Caco-2 (cell line): Measurements from ENCODE around the gene CYP11A1. TPM values are rescaled to one million over a fixed set of nuclear protein-coding genes. Genes with fewer than 3 reads are reported as not detected.
A peak's percentile ranks its signal among the peaks of the same experiment; 100 is the strongest.

ENCODE experiments used
- BruUV-seq: library from RNA; stranded (reverse); fragments of 400-500 nt; replicated peaks from 2 replicates; lab custom pipeline; 2021; lab: Mats Ljungman, UMichigan
- CTCF ChIA-PET: fragments of 300-600 bp; sonication (Branson Sonifier 250); formaldehyde crosslinking; loops from one replicate; lab custom pipeline; 2022; ENCODE audit warnings: antibody characterized with exemption; lab: Charles Lee
- POLR2A ChIA-PET: fragments of 300-600 bp; sonication (Branson Sonifier 250); formaldehyde crosslinking; loops from one replicate; lab custom pipeline; 2022; ENCODE audit warnings: antibody characterized with exemption; lab: Charles Lee
- DNase-seq, 2 experiments: peaks; one replicate each; pipeline versions ENCODE4 v3.0.0 to v3.0.0-alpha.2; 2020 to 2022
- H3K27me3 ChIP-seq: replicated peaks from 2 replicates; pipeline ENCODE4 v1.6.0; 2011; ENCODE audit warnings: low read length; ENCODE audit not compliant: control insufficient read depth, insufficient read depth
- H3K36me3 ChIP-seq: 2 replicates; pipeline ENCODE4 v1.5.1; 2011; ENCODE audit warnings: low read length; ENCODE audit not compliant: control insufficient read depth, insufficient read depth
- H3K4me1 ChIP-seq: fragments of 250-450 bp; sonication (Bioruptor Pico); 2 replicates; pipeline ENCODE4 v1.5.1; 2020; ENCODE audit warnings: mild to moderate bottlenecking
- H3K4me3 ChIP-seq: 2 replicates; pipeline ENCODE4 v1.5.1; 2011; ENCODE audit warnings: low read depth, mild to moderate bottlenecking, control low read depth, low read length
- H3K9me3 ChIP-seq: fragments of 250-450 bp; sonication (Bioruptor Pico); 2 replicates; pipeline ENCODE4 v1.5.1; 2020; ENCODE audit warnings: mild to moderate bottlenecking, moderate library complexity
- H3K27ac Mint-ChIP-seq: one replicate; pipeline ENCODE4 v1.8.0; 2022; ENCODE audit warnings: mixed read lengths; ENCODE audit not compliant: unreplicated experiment
- H3K27me3 Mint-ChIP-seq: one replicate; pipeline ENCODE4 v1.8.0; 2022; ENCODE audit warnings: mixed read lengths; ENCODE audit not compliant: insufficient read depth, unreplicated experiment
- H3K36me3 Mint-ChIP-seq: one replicate; pipeline ENCODE4 v1.8.0; 2022; ENCODE audit warnings: mild to moderate bottlenecking, mixed read lengths; ENCODE audit not compliant: insufficient read depth, unreplicated experiment
- H3K4me1 Mint-ChIP-seq: one replicate; pipeline ENCODE4 v1.8.0; 2022; ENCODE audit warnings: low read depth, mixed read lengths; ENCODE audit not compliant: unreplicated experiment
- H3K4me3 Mint-ChIP-seq: one replicate; pipeline ENCODE4 v1.8.0; 2022; ENCODE audit warnings: mild to moderate bottlenecking, moderate library complexity, mixed read lengths; ENCODE audit not compliant: unreplicated experiment
- H3K9me3 Mint-ChIP-seq: one replicate; pipeline ENCODE4 v1.8.0; 2022; ENCODE audit warnings: mixed read lengths; ENCODE audit not compliant: unreplicated experiment
- intact Hi-C: fragments of 100-400 bp; cut with micrococcal nuclease; formaldehyde crosslinking; loops from one replicate; pipeline ENCODE4 v1.10.0; 2022; ENCODE audit not compliant: unreplicated experiment
- total RNA-seq: library from RNA; stranded (reverse); gene quantifications from 2 replicates; pipeline ENCODE4 v1.2.3, GENCODE V29; 2022
- TF ChIP-seq, protein P1 (sequence below), 2 experiments: fragments of 200-600 bp in 1 of 2; IDR thresholded peaks; 1 replicate in 1 of 2; 2 replicates in 1 of 2; pipeline versions ENCODE4 v1.5.1 to v1.8.0; 2011 to 2022; ENCODE audit warnings: antibody characterized with exemption in 1 of 2, control low read depth in 1 of 2, inconsistent platforms in 1 of 2, low read depth in 1 of 2, low read length in 1 of 2, mild to moderate bottlenecking in 1 of 2, moderate library complexity in 1 of 2; ENCODE audit not compliant: insufficient read depth in 1 of 2, severe bottlenecking in 1 of 2, unreplicated experiment in 1 of 2

The CYP11A1 gene
- total RNA-seq, 1 experiment from 2014 or later = not detected

DNA sequence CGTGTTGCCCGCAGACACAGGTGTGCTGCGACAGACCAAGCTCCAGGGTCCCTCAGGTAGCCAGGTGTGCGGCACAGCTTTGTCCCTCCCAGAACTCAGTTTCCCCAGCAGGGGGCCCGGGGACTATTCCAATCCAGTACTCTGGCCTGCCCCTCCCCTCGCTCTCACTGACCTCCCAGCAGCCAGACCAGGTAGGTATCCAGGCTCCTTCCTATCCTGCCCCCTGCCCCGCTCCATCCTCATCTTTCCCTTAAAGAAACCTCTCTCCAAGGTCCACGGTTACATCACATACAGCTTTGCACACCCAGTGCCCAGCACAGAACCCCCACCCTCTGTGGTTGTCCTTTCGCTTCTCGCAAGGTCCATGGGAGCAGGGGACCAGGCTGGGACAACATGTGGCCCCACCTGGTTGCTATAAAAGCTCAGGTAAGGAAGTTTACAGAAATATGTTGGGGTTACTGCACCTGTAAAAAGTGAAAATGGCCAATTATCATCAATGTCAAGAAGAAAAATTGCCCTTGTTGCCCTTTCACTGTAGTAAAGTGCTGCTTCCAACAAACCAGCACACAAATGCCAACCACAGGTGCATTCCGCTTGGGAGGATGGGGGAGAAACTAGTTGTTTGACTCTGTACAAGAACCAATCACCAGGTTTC lies 7.3 kb upstream of the CYP11A1 start:
- Histone ChIP-seq H3K27me3 (no peaks in the 10 kb centered on the region), H3K4me3 (peak overlapping the region; percentile 77), H3K36me3 (no peaks in the 10 kb centered on the region), H3K4me1 (peaks cover 9% of the 10 kb centered on the region), H3K9me3 (no peaks in the 10 kb centered on the region)
- Mint-ChIP-seq H3K9me3 (no peaks in the 10 kb centered on the region), H3K36me3 (no peaks in the 10 kb centered on the region), H3K4me1 (no peaks in the 10 kb centered on the region), H3K27ac (no peak overlapping the region), H3K4me3 (peak overlapping the region; percentile 77), H3K27me3 (peaks cover 6% of the 10 kb centered on the region)
- BruUV-seq = no TSS peak
- ChIA-PET CTCF (interaction anchor here (0.6 to 1.5 kb wide), 19 partner anchors 14 to 1095 kb away, joined by 3 to 14 read pairs (median 3); partner anchors contain the start of genes ARID3B and UBL7), POLR2A (no interaction called here)
- DNase-seq = no peak
- intact Hi-C loops = loop anchor here (1.0 to 5.0 kb wide), 6 partner anchors 64 to 394 kb away; partner anchors contain the start of gene CLK3
- TF ChIP-seq, protein P1, sequence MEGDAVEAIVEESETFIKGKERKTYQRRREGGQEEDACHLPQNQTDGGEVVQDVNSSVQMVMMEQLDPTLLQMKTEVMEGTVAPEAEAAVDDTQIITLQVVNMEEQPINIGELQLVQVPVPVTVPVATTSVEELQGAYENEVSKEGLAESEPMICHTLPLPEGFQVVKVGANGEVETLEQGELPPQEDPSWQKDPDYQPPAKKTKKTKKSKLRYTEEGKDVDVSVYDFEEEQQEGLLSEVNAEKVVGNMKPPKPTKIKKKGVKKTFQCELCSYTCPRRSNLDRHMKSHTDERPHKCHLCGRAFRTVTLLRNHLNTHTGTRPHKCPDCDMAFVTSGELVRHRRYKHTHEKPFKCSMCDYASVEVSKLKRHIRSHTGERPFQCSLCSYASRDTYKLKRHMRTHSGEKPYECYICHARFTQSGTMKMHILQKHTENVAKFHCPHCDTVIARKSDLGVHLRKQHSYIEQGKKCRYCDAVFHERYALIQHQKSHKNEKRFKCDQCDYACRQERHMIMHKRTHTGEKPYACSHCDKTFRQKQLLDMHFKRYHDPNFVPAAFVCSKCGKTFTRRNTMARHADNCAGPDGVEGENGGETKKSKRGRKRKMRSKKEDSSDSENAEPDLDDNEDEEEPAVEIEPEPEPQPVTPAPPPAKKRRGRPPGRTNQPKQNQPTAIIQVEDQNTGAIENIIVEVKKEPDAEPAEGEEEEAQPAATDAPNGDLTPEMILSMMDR (IDR thresholded peaks at IDR 0.05; ENCODE audit: insufficient read depth in 1 of 2, low read depth in 1 of 2, low read length in 1 of 2, severe bottlenecking in 1 of 2, unreplicated experiment in 1 of 2) = peak; percentile 36 to 44

- Mint-ChIP-seq H3K9me3 (no peaks in the 10 kb centered on the region), H3K27ac (no peak overlapping the region), H3K4me3 (peak overlapping the region; percentile 77), H3K36me3 (no peaks in the 10 kb centered on the region), H3K27me3 (peaks cover 6% of the 10 kb centered on the region), H3K4me1 (no peaks in the 10 kb centered on the region)
- Histone ChIP-seq H3K36me3 (no peaks in the 10 kb centered on the region), H3K27me3 (no peaks in the 10 kb centered on the region), H3K4me1 (peaks cover 9% of the 10 kb centered on the region), H3K9me3 (no peaks in the 10 kb centered on the region), H3K4me3 (peak overlapping the region; percentile 77)
- TF ChIP-seq, protein P1 (IDR thresholded peaks at IDR 0.05; ENCODE audit: insufficient read depth in 1 of 2, low read depth in 1 of 2, low read length in 1 of 2, severe bottlenecking in 1 of 2, unreplicated experiment in 1 of 2) = peak; percentile 79 to 85
- peak; percentile 96 for DNase-seq
- BruUV-seq = no TSS peak
- ChIA-PET CTCF (interaction anchor here (0.6 to 1.5 kb wide), 22 partner anchors 15 to 1094 kb away, joined by 3 to 14 read pairs (median 3); partner anchors contain the start of genes ARID3B and UBL7), POLR2A (interaction anchor here (0.6 kb wide), 1 partner anchor 1899 kb away, joined by 5 read pairs; no protein-coding TSS in a partner anchor)
- intact Hi-C loops = loop anchor here (1.0 to 5.0 kb wide), 5 partner anchors 65 to 395 kb away; partner anchors contain the start of gene CLK3
Measured at GRCh38 chr15:74373731-74374647, 6.5 kb upstream of the CYP11A1 start.
